ENCODE data around the gene DPH6. TPM values are rescaled to one million over a fixed set of nuclear protein-coding genes. Genes with fewer than 3 reads are reported as not detected.

The DPH6 gene
- polyA plus RNA-seq, 1 experiment = 11.8 TPM

- H3K27me3 ChIP-seq (ENCODE audit: control insufficient read depth, insufficient read depth, low read length) = no peaks in the 10 kb centered on the region
- CTCF ChIA-PET = interaction anchor here (0.6 kb wide), 1 partner anchor 162 kb away, joined by 3 read pairs; no protein-coding TSS in a partner anchor
- no peak overlapping the region for H3K4me3 ChIP-seq (ENCODE audit: low read depth, low read length)
- H3K27ac ChIP-seq (ENCODE audit: low read depth, low read length) = no peak overlapping the region
- TF ChIP-seq CTCF (IDR thresholded peaks at IDR 0.05; ENCODE audit: low read depth, low read length) = no peak
- POLR2A ChIA-PET = no interaction called here
- DNase-seq (ENCODE audit: low read depth, low spot score) = no peak
- peaks cover 3% of the 10 kb centered on the region; the same call in 1 of the 2 replicates for H3K9me3 ChIP-seq (ENCODE audit: control insufficient read depth, insufficient read depth, low read length)
Measured at GRCh38 chr15:35533130-35534110, 12.5 kb downstream of the DPH6 start.

GRCh38 chr15:35530698-35531097 is 15.3 kb downstream of the DPH6 start:
- CTCF ChIA-PET = interaction anchor here (0.6 kb wide), 1 partner anchor 1064 kb away, joined by 3 read pairs; no protein-coding TSS in a partner anchor
- TF ChIP-seq CTCF (IDR thresholded peaks at IDR 0.05; ENCODE audit: low read depth, low read length) = no peak
- no peaks in the 10 kb centered on the region for H3K27me3 ChIP-seq (ENCODE audit: control insufficient read depth, insufficient read depth, low read length)
- H3K9me3 ChIP-seq (ENCODE audit: control insufficient read depth, insufficient read depth, low read length) = peaks cover 3% of the 10 kb centered on the region; the same call in 1 of the 2 replicates
- H3K27ac ChIP-seq (ENCODE audit: low read depth, low read length) = no peak overlapping the region
- no peak overlapping the region for H3K4me3 ChIP-seq (ENCODE audit: low read depth, low read length)
- no peak for DNase-seq (ENCODE audit: low read depth, low spot score)
- POLR2A ChIA-PET = no interaction called here

GRCh38 chr15:35529784-35530183 is 16.2 kb downstream of the DPH6 start:
- ChIA-PET POLR2A (no interaction called here), CTCF (no interaction called here)
- no peak overlapping the region for H3K27ac ChIP-seq (ENCODE audit: low read depth, low read length)
- TF ChIP-seq CTCF (IDR thresholded peaks at IDR 0.05; ENCODE audit: low read depth, low read length) = no peak
- H3K4me3 ChIP-seq (ENCODE audit: low read depth, low read length) = no peak overlapping the region
- H3K27me3 ChIP-seq (ENCODE audit: control insufficient read depth, insufficient read depth, low read length) = no peaks in the 10 kb centered on the region
- H3K9me3 ChIP-seq (ENCODE audit: control insufficient read depth, insufficient read depth, low read length) = peaks cover 3% of the 10 kb centered on the region; the same call in 1 of the 2 replicates
- no peak for DNase-seq (ENCODE audit: low read depth, low spot score)

GRCh38 chr15:35522061-35522460 is 23.9 kb downstream of the DPH6 start:
- no peak overlapping the region for H3K4me3 ChIP-seq (ENCODE audit: low read depth, low read length)
- TF ChIP-seq CTCF (IDR thresholded peaks at IDR 0.05; ENCODE audit: low read depth, low read length) = peak; percentile 14; the same call in 1 of the 2 replicates
- ChIA-PET CTCF (interaction anchor here (2.2 kb wide), 1 partner anchor 229 kb away, joined by 10 read pairs; no protein-coding TSS in a partner anchor), POLR2A (no interaction called here)
- peak; percentile 3 for DNase-seq (ENCODE audit: low read depth, low spot score)
- no peak overlapping the region for H3K27ac ChIP-seq (ENCODE audit: low read depth, low read length)
- no peaks in the 10 kb centered on the region for H3K9me3 ChIP-seq (ENCODE audit: control insufficient read depth, insufficient read depth, low read length)
- H3K27me3 ChIP-seq (ENCODE audit: control insufficient read depth, insufficient read depth, low read length) = no peaks in the 10 kb centered on the region

Measured in AG04450 (cell line).